A549 (cell line): ENCODE results near the gene UBA52. TPM values are rescaled to one million over a fixed set of nuclear protein-coding genes. Genes with fewer than 3 reads are reported as not detected.
"Not testable (repeated sequence)": the region's sequence is repeated elsewhere in the genome, so short reads cannot be mapped to it uniquely, and the experiment has no call there.

Experiments
- ATAC-seq, 2 experiments: fragments of 200-7000 bp in 1 of 2; fragments of >200 bp in 1 of 2; cut with Nextera tagmentation in 1 of 2; cut with Tn5 transposase in 1 of 2; 3 replicates each; pipeline versions ENCODE4 v1.8.0 to v1.9.1; 2018 to 2020; ENCODE audit warnings: mild to moderate bottlenecking in 1 of 2, moderate library complexity in 1 of 2
- CTCF ChIA-PET: fragments of 300-600 bp; sonication (Branson Sonifier 250); formaldehyde crosslinking; extraction: SDS; loops from one replicate; lab custom pipeline; 2021; ENCODE audit warnings: antibody characterized with exemption, inconsistent platforms; lab: Yijun Ruan, JAX
- POLR2A ChIA-PET: fragments of 350-600 bp; formaldehyde crosslinking; extraction: SDS; loops from one replicate; lab custom pipeline; 2021; ENCODE audit warnings: antibody characterized with exemption, inconsistent platforms; lab: Yijun Ruan, JAX
- DNase-seq, 2 experiments: peaks; one replicate each; pipeline versions ENCODE4 v3.0.0 to v3.0.0-alpha.2; 2011 to 2016; ENCODE audit warnings: low read depth in 1 of 2, low spot score in 1 of 2
- FAIRE-seq: peaks from 2 replicates; lab custom pipeline; 2011; peaks lifted over from hg19 to GRCh38; lab: Jason Lieb, UNC
- H3K27ac ChIP-seq, 2 experiments: fragments of >200 bp; sonication (Bioruptor Twin); formaldehyde crosslinking; 3 replicates each; pipeline ENCODE4 v1.5.1; 2016 to 2017
- H3K4me1 ChIP-seq: fragments of >200 bp; sonication (Bioruptor Twin); formaldehyde crosslinking; 3 replicates; pipeline ENCODE4 v1.6.1; 2016
- H3K4me2 ChIP-seq: fragments of >200 bp; sonication (Bioruptor Twin); formaldehyde crosslinking; 3 replicates; pipeline ENCODE4 v1.6.1; 2016
- H3K4me3 ChIP-seq: fragments of >200 bp; sonication (Bioruptor Twin); formaldehyde crosslinking; 3 replicates; pipeline ENCODE4 v1.5.1; 2016
- H3K9me3 ChIP-seq: fragments of >200 bp; sonication (Bioruptor Twin); formaldehyde crosslinking; 3 replicates; pipeline ENCODE4 v1.6.1; 2016
- CHD4 ChIP-seq: fragments of 200-600 bp; sonication (generic); IDR thresholded peaks from 2 replicates; pipeline ENCODE4 v1.6.1; 2016; ENCODE audit warnings: antibody characterized with exemption, mild to moderate bottlenecking, borderline replicate concordance
- EHMT2 ChIP-seq: fragments of 200-600 bp; sonication (generic); IDR thresholded peaks from 2 replicates; pipeline ENCODE4 v1.6.1; 2016; ENCODE audit warnings: antibody characterized with exemption, low read depth, mild to moderate bottlenecking, moderate library complexity
- GATA3 ChIP-seq: IDR thresholded peaks from 2 replicates; pipeline ENCODE4 v1.6.1; 2012; ENCODE audit warnings: borderline replicate concordance
- HDAC2 ChIP-seq: fragments of 200-600 bp; sonication (generic); IDR thresholded peaks from 2 replicates; pipeline ENCODE4 v1.6.1; 2016
- HOXB5 ChIP-seq: fragments of 250-450 bp; sonication (Bioruptor Pico); IDR thresholded peaks from 2 replicates; pipeline ENCODE4 v1.5.0; 2020; ENCODE audit warnings: mild to moderate bottlenecking, moderate library complexity
- MAZ ChIP-seq: fragments of 150-350 bp; IDR thresholded peaks from 2 replicates; pipeline ENCODE4 v1.6.1; 2014; ENCODE audit warnings: antibody characterized with exemption, low read depth, low read length, borderline replicate concordance
- MYC ChIP-seq: IDR thresholded peaks from 2 replicates; pipeline ENCODE4 v1.6.1; 2012; ENCODE audit warnings: mild to moderate bottlenecking, inconsistent platforms, low read length, improper control_type of control experiment, borderline replicate concordance
- NR3C1 ChIP-seq: fragments of >200 bp; sonication (Bioruptor Twin); formaldehyde crosslinking; IDR thresholded peaks from 3 replicates; pipeline ENCODE4 v1.6.1; 2017
- PBX3 ChIP-seq: IDR thresholded peaks from 2 replicates; pipeline ENCODE4 v1.6.1; 2012
- POLR2A ChIP-seq: IDR thresholded peaks from 2 replicates; pipeline ENCODE4 v1.6.1; 2012; ENCODE audit warnings: mild to moderate bottlenecking, low read length
- POLR2AphosphoS2 ChIP-seq: conservative IDR thresholded peaks from 2 replicates; pipeline ENCODE4 v1.6.1; 2012; ENCODE audit warnings: low read length, improper control_type of control experiment, inconsistent platforms
- RARB ChIP-seq: fragments of 250-450 bp; sonication (Bioruptor Pico); IDR thresholded peaks from 2 replicates; pipeline ENCODE4 v1.8.0; 2021; ENCODE audit warnings: mild to moderate bottlenecking, moderate library complexity
- SMC3 ChIP-seq: fragments of >200 bp; sonication (Bioruptor Twin); formaldehyde crosslinking; IDR thresholded peaks from 3 replicates; pipeline ENCODE4 v1.6.1; 2018; ENCODE audit warnings: inconsistent platforms
- ZSCAN20 ChIP-seq: fragments of 250-450 bp; sonication (Bioruptor Pico); IDR thresholded peaks from 2 replicates; pipeline ENCODE4 v1.8.0; 2022; ENCODE audit warnings: mild to moderate bottlenecking, moderate library complexity
- WGBS: methylation state at CpG from one replicate; pipeline ENCODE4 v1.1.6; 2017; ENCODE audit errors: missing lambda C conversion rate; 5-methylcytosine and 5-hydroxymethylcytosine counted together
- polyA plus RNA-seq, 4 experiments: library from polyadenylated mRNA; depleted of rRNA in 3 of 4; stranded (reverse); fragments of >200 nt; fragmentation: RNase III in 1 of 4; extraction: RNeasy Plus Mini Kit Qiagen cat#74134 plus additional on column Dnase treatment in 1 of 4; gene quantifications; 2 replicates in 3 of 4; 3 replicates in 1 of 4; pipeline ENCODE4 v1.2.3, GENCODE V29; 2011 to 2017

The UBA52 gene
- polyA plus RNA-seq, 2 of the 4 experiments (the other 2 are of a cell fraction): 888 to 942 TPM

- Histone ChIP-seq H3K9me3 (no peaks in the 10 kb centered on the region), H3K4me2 (no peak overlapping the region), H3K4me1 (peaks cover 12% of the 10 kb centered on the region; the same call in 1 of the 3 replicates), H3K4me3 (no peak overlapping the region), H3K27ac (no peak overlapping the region)
- TF ChIP-seq EHMT2 (no peak), POLR2AphosphoS2 (no peak), POLR2A (no peak), SMC3 (no peak), RARB (CRISPR knock-in tag) (no peak), ZSCAN20 (CRISPR knock-in tag) (no peak), PBX3 (no peak)
- ATAC-seq: no peak
- 97% methylated on average over 22 of the region's 22 CpGs for WGBS
- POLR2A ChIA-PET: no interaction called here
- FAIRE-seq: no peak
- CTCF ChIA-PET: interaction anchor here (0.9 to 5.2 kb wide), 8 partner anchors 11 to 257 kb away, joined by 3 to 46 read pairs (median 8); partner anchors contain the start of gene UBA52
- no peak for DNase-seq
Observed at GRCh38 chr19:18591735-18592385, 20.2 kb downstream of the UBA52 start.

- H3K4me1 ChIP-seq: peaks cover 12% of the 10 kb centered on the region; the same call in 1 of the 3 replicates
- FAIRE-seq: not testable (repeated sequence)
- 90% methylated on average over 5 of the region's 5 CpGs for WGBS
Observed at GRCh38 chr19:18592732-18593131, 21.1 kb downstream of the UBA52 start.

GRCh38 chr19:18593367-18594095 lies 21.9 kb downstream of the UBA52 start:
- ChIA-PET CTCF (interaction anchor here (0.6 to 5.2 kb wide), 37 partner anchors 8 to 274 kb away, joined by 3 to 46 read pairs (median 4); partner anchors contain the start of genes CRLF1, TMEM59L, UBA52 and UPF1), POLR2A (interaction anchor here (0.6 kb wide), 1 partner anchor 254 kb away, joined by 3 read pairs; no protein-coding TSS in a partner anchor)
- DNase-seq (no peak), ATAC-seq (no peak), FAIRE-seq (no peak)
- Histone ChIP-seq H3K4me2 (peak overlapping the region; percentile 82), H3K9me3 (no peaks in the 10 kb centered on the region), H3K4me3 (peak overlapping the region; percentile 29; the same call in 1 of the 3 replicates), H3K4me1 (peaks cover 9% of the 10 kb centered on the region; the same call in 1 of the 3 replicates), H3K27ac (peak overlapping the region; percentile 66 to 84; a peak in 5 of 6 replicates)
- no peak for TF ChIP-seq NR3C1
- TF ChIP-seq MAZ: no peak
- TF ChIP-seq HOXB5: no peak
- TF ChIP-seq EHMT2: no peak
- TF ChIP-seq GATA3: no peak
- no peak for TF ChIP-seq ZSCAN20 (CRISPR knock-in tag)
- TF ChIP-seq MYC: no peak
- no peak for TF ChIP-seq PBX3
- no peak for TF ChIP-seq HDAC2
- TF ChIP-seq CHD4: no peak
- WGBS: 62% methylated on average over 15 of the region's 25 CpGs

More at GRCh38 chr19:18592732-18593131, 21.1 kb downstream of the UBA52 start:
- DNase-seq, H3K4me2 ChIP-seq, H3K27ac ChIP-seq, H3K9me3 ChIP-seq, ATAC-seq, H3K4me3 ChIP-seq: not testable (repeated sequence)
- CTCF ChIA-PET: interaction anchor here (0.6 to 5.2 kb wide), 19 partner anchors 11 to 274 kb away, joined by 3 to 46 read pairs (median 4); partner anchors contain the start of genes UBA52 and UPF1
- POLR2A ChIA-PET: interaction anchor here (0.6 kb wide), 1 partner anchor 255 kb away, joined by 3 read pairs; no protein-coding TSS in a partner anchor
